ENCODE results near the gene SMIM28. TPM values are rescaled to one million over a fixed set of nuclear protein-coding genes. Genes with fewer than 3 reads are reported as not detected.
"Not testable (repeated sequence)": the region's sequence is repeated elsewhere in the genome, so short reads cannot be mapped to it uniquely, and the experiment has no call there.

The SMIM28 gene
- total and polyA plus RNA-seq, 8 donors: not detected

- Histone ChIP-seq H3K27ac (peak overlapping the region in 1 of 2 donors; percentile 30), H3K27me3 (no peaks in the 10 kb centered on the region), H3K4me3 (no peak overlapping the region), H3K36me3 (peaks cover 0 to 28% of the 10 kb centered on the region in 2 donors), H3K4me1 (peaks cover 0 to 16% of the 10 kb centered on the region in 2 donors), H3K9me3 (no peaks in the 10 kb centered on the region)
- intact Hi-C loops (cut with DNase I): loop anchor here in 1 of 2 donors (10.0 kb wide), 1 partner anchor 342 kb away; no protein-coding TSS in a partner anchor
- ATAC-seq: no peak
- DNase-seq: no peak
- TF ChIP-seq CTCF (IDR thresholded peaks at IDR 0.05): no peak
Observed at GRCh38 chr6:138422861-138423260, 45.2 kb downstream of the SMIM28 start.

GRCh38 chr6:138424004-138424904 is 46.5 kb downstream of the SMIM28 start:
- H3K36me3 ChIP-seq: peaks cover 0 to 15% of the 10 kb centered on the region in 2 donors
- no peaks in the 10 kb centered on the region for H3K9me3 ChIP-seq
- peak in 1 of 4 donors; percentile 72 for DNase-seq
- intact Hi-C loops (cut with DNase I): loop anchor here in 1 of 2 donors (10.0 kb wide), 1 partner anchor 341 kb away; no protein-coding TSS in a partner anchor
- no peaks in the 10 kb centered on the region for H3K27me3 ChIP-seq
- H3K4me1 ChIP-seq: peaks cover 0 to 20% of the 10 kb centered on the region in 2 donors
- no peak for TF ChIP-seq CTCF (IDR thresholded peaks at IDR 0.05)
- no peak overlapping the region for H3K4me3 ChIP-seq
- H3K27ac ChIP-seq: no peak overlapping the region
- ATAC-seq: peak; percentile 16

GRCh38 chr6:138425256-138425655 is 47.6 kb downstream of the SMIM28 start:
- intact Hi-C loops (cut with DNase I): loop anchor here in 1 of 2 donors (10.0 kb wide), 1 partner anchor 340 kb away; no protein-coding TSS in a partner anchor
- H3K27ac ChIP-seq, H3K27me3 ChIP-seq, H3K4me3 ChIP-seq, ATAC-seq, DNase-seq, H3K9me3 ChIP-seq: not testable (repeated sequence)
- Histone ChIP-seq H3K4me1 (peaks cover 0 to 22% of the 10 kb centered on the region in 2 donors), H3K36me3 (peaks cover 0 to 13% of the 10 kb centered on the region in 2 donors)

GRCh38 chr6:138426500-138427123 is 48.9 kb downstream of the SMIM28 start:
- Histone ChIP-seq H3K4me1 (peaks cover 0 to 31% of the 10 kb centered on the region in 2 donors), H3K27me3 (no peaks in the 10 kb centered on the region), H3K27ac (no peak overlapping the region), H3K4me3 (no peak overlapping the region), H3K36me3 (peaks cover 0 to 23% of the 10 kb centered on the region in 2 donors), H3K9me3 (no peaks in the 10 kb centered on the region)
- no peak for TF ChIP-seq CTCF (IDR thresholded peaks at IDR 0.05)
- intact Hi-C loops (cut with DNase I): loop anchor here in 1 of 2 donors (10.0 kb wide), 1 partner anchor 338 kb away; no protein-coding TSS in a partner anchor
- ATAC-seq (no peak), DNase-seq (no peak)

GRCh38 chr6:138427701-138428100 is 50.0 kb downstream of the SMIM28 start:
- H3K4me1 ChIP-seq: peaks cover 0 to 31% of the 10 kb centered on the region in 2 donors
- H3K36me3 ChIP-seq: peaks cover 0 to 28% of the 10 kb centered on the region in 2 donors
- no peak for TF ChIP-seq CTCF (IDR thresholded peaks at IDR 0.05)
- intact Hi-C loops (cut with DNase I): loop anchor here in 1 of 2 donors (10.0 kb wide), 1 partner anchor 337 kb away; no protein-coding TSS in a partner anchor
- H3K9me3 ChIP-seq: no peaks in the 10 kb centered on the region
- H3K27ac ChIP-seq: no peak overlapping the region
- ATAC-seq (no peak), DNase-seq (no peak)
- no peak overlapping the region for H3K4me3 ChIP-seq
- H3K27me3 ChIP-seq: no peaks in the 10 kb centered on the region

Data from left lung (tissue), 10 donors.